Uterus (tissue), 4 donors: ENCODE data around the gene PEA15. TPM values are rescaled to one million over a fixed set of nuclear protein-coding genes. Genes with fewer than 3 reads are reported as not detected.

Source experiments
- DNase-seq, 2 donors: peaks; one replicate each; pipeline ENCODE4 v3.0.0-alpha.2; 2019 to 2020
- H3K27ac ChIP-seq, 2 donors: fragments of 200-600 bp; sonication (generic); 1 replicate in 1 of 2; 2 replicates in 1 of 2; pipeline ENCODE4 v1.5.1; 2016 to 2018
- H3K27me3 ChIP-seq, 2 donors: fragments of 200-600 bp; sonication (generic); one replicate each; pipeline ENCODE4 v1.5.1; 2018 to 2019; ENCODE audit warnings: control low read depth in 1 of 2
- H3K36me3 ChIP-seq, 2 donors: fragments of 200-600 bp; sonication (generic); one replicate each; pipeline ENCODE4 v1.5.1; 2019; ENCODE audit warnings: control low read depth in 1 of 2
- H3K4me1 ChIP-seq, 2 donors: fragments of 200-600 bp; sonication (generic); one replicate each; pipeline ENCODE4 v1.5.1; 2018 to 2019; ENCODE audit warnings: control low read depth in 1 of 2
- H3K4me3 ChIP-seq, 2 donors: fragments of 200-600 bp; sonication (generic); 1 replicate in 1 of 2; 2 replicates in 1 of 2; pipeline ENCODE4 v1.5.1; 2018 to 2019; ENCODE audit warnings: mild to moderate bottlenecking in 1 of 2
- H3K9me3 ChIP-seq, 2 donors: fragments of 200-600 bp; sonication (generic); one replicate each; pipeline ENCODE4 v1.5.1; 2019; ENCODE audit warnings: control low read depth in 1 of 2
- CTCF ChIP-seq, 4 experiments: fragments of 200-600 bp in 2 of 4; fragments of 450-650 bp in 2 of 4; sonication (generic) in 2 of 4; IDR thresholded peaks; one replicate each; pipeline ENCODE4 v1.5.1; 2016 to 2019; ENCODE audit warnings: antibody characterized with exemption in 4 of 4, mild to moderate bottlenecking in 2 of 4, moderate library complexity in 1 of 4
- POLR2A ChIP-seq, 2 donors: fragments of 450-650 bp; IDR thresholded peaks; one replicate each; pipeline ENCODE4 v1.6.1; 2016; ENCODE audit warnings: antibody characterized with exemption in 2 of 2, mild to moderate bottlenecking in 1 of 2, moderate library complexity in 1 of 2
- intact Hi-C: fragments of 100-400 bp; cut with DNase I; formaldehyde crosslinking; loops from one replicate; pipeline ENCODE4 v1.15.1; 2023; ENCODE audit warnings: low total_unique reads
- total RNA-seq, 4 donors: library from RNA; depleted of rRNA in 3 of 4; stranded (reverse); fragments of >200 nt in 3 of 4; gene quantifications; one replicate each; pipeline versions ENCODE4 v1.1.0 to v1.2.4, GENCODE V29; 2014 to 2023
- donor health status: DM: yes; HTN: yes; CAD: no.

The PEA15 gene
- total RNA-seq, 4 donors from 2014 or later, result 52.1 to 147 (median 81.7) TPM

DNA sequence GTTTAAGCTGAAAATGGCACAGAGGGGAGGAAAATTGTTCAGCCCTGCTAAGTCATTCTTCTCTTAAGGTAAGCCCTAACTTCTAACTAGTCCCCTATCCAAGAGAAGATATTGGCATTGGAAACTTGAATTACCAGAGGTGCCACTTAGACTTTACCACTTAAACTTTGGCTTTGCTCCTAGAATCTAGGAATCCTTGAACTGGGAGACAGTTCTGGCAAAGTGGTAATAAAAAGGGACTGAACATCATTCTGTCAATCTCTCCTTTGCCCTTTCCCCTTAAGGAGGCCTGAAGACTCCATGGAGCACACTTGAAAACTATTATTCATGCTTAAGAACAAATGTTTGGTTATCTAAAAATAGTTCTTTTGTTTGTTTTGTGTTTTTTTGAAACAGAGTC lies 45.3 kb upstream of the PEA15 start:
- no peaks in the 10 kb centered on the region for H3K4me1 ChIP-seq
- no peaks in the 10 kb centered on the region for H3K27me3 ChIP-seq
- no peak overlapping the region for H3K27ac ChIP-seq
- no peaks in the 10 kb centered on the region for H3K9me3 ChIP-seq
- H3K4me3 ChIP-seq, result no peak overlapping the region
- DNase-seq, result no peak
- intact Hi-C loops, result no loop called here
- no peaks in the 10 kb centered on the region for H3K36me3 ChIP-seq
- TF ChIP-seq CTCF (IDR thresholded peaks at IDR 0.05) (no peak), POLR2A (IDR thresholded peaks at IDR 0.05) (no peak)

GRCh38 chr1:160161965-160162705 lies 43.0 kb upstream of the PEA15 start:
- DNase-seq, result no peak
- no peaks in the 10 kb centered on the region for H3K27me3 ChIP-seq
- TF ChIP-seq POLR2A (IDR thresholded peaks at IDR 0.05) (no peak), CTCF (IDR thresholded peaks at IDR 0.05) (no peak)

GRCh38 chr1:160162931-160163330 lies 42.3 kb upstream of the PEA15 start:
- intact Hi-C loops, result no loop called here
- H3K27me3 ChIP-seq, result no peaks in the 10 kb centered on the region
- TF ChIP-seq CTCF (IDR thresholded peaks at IDR 0.05), result no peak
- TF ChIP-seq POLR2A (IDR thresholded peaks at IDR 0.05), result no peak
- H3K4me1 ChIP-seq, result no peaks in the 10 kb centered on the region
- no peak overlapping the region for H3K27ac ChIP-seq
- DNase-seq, result no peak
- no peaks in the 10 kb centered on the region for H3K36me3 ChIP-seq
- no peaks in the 10 kb centered on the region for H3K9me3 ChIP-seq
- H3K4me3 ChIP-seq, result no peak overlapping the region

More at GRCh38 chr1:160161965-160162705, 43.0 kb upstream of the PEA15 start:
- H3K9me3 ChIP-seq, result no peaks in the 10 kb centered on the region
- H3K4me3 ChIP-seq, result no peak overlapping the region
- no peak overlapping the region for H3K27ac ChIP-seq
- H3K36me3 ChIP-seq, result no peaks in the 10 kb centered on the region
- intact Hi-C loops, result no loop called here
- H3K4me1 ChIP-seq, result no peaks in the 10 kb centered on the region

- Histone ChIP-seq H3K27me3 (no peaks in the 10 kb centered on the region), H3K9me3 (no peaks in the 10 kb centered on the region), H3K27ac (no peak overlapping the region), H3K4me3 (no peak overlapping the region), H3K4me1 (no peaks in the 10 kb centered on the region), H3K36me3 (no peaks in the 10 kb centered on the region)
- DNase-seq, result no peak
- intact Hi-C loops, result no loop called here
- no peak for TF ChIP-seq POLR2A (IDR thresholded peaks at IDR 0.05)
- TF ChIP-seq CTCF (IDR thresholded peaks at IDR 0.05), result no peak
These were observed 41.6 kb upstream of the PEA15 start for GRCh38 chr1:160163615-160164014.

DNA sequence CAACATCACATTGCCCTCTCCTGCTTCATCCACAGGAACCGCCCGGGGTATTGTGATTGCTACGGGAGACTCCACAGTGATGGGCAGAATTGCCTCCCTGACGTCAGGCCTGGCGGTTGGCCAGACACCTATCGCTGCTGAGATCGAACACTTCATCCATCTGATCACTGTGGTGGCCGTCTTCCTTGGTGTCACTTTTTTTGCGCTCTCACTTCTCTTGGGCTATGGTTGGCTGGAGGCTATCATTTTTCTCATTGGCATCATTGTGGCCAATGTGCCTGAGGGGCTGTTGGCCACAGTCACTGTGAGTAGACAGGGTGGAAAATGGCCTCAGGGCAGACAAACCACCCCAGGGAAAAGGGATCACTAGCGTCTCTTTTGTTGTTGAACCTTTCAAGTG lies 41.1 kb upstream of the PEA15 start:
- Histone ChIP-seq H3K27ac (no peak overlapping the region), H3K4me3 (no peak overlapping the region), H3K27me3 (no peaks in the 10 kb centered on the region), H3K36me3 (no peaks in the 10 kb centered on the region), H3K4me1 (no peaks in the 10 kb centered on the region), H3K9me3 (no peaks in the 10 kb centered on the region)
- TF ChIP-seq CTCF (IDR thresholded peaks at IDR 0.05), result no peak
- intact Hi-C loops, result no loop called here
- DNase-seq, result no peak
